ENCODE measurements around the gene SHCBP1.

Gene SHCBP1

DNA sequence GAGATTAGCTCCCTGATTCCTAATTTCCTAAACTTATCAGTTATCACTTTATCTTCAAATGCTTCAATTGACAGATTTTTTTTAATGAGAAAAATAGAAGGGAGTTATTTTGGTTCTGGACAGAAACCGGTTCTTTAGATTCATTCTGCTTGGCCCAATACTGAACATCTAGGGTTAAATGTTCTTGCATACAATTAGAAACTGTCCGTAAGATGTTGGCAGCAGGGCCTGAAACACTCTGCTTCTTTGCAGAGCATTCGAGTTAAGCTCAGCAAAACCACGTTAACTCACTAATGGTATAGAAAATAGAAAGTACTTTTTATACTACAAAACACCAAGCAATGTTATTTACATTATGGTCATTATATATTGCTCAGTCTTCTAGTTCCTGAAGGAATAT is 7.2 kb downstream of the SHCBP1 start:
- no peaks in the 10 kb centered on the region for H3K27me3 ChIP-seq (ENCODE audit: insufficient read depth, low read length)
- peaks cover 27% of the 10 kb centered on the region for H3K36me3 ChIP-seq (ENCODE audit: insufficient read depth, low read length)
- peaks cover 6% of the 10 kb centered on the region for H3K4me1 ChIP-seq (ENCODE audit: control insufficient read depth, insufficient read depth, low read length, unreplicated experiment)
- no peak overlapping the region for H3K4me3 ChIP-seq (ENCODE audit: low read depth, low read length)
- H3K27ac ChIP-seq (ENCODE audit: low read depth, low read length), result no peak overlapping the region
- no peak overlapping the region for H2AFZ ChIP-seq (ENCODE audit: low read length, unreplicated experiment)
- peaks cover 49% of the 10 kb centered on the region for H3K79me2 ChIP-seq (ENCODE audit: control insufficient read depth, insufficient read depth, low read length, unreplicated experiment)

DNA sequence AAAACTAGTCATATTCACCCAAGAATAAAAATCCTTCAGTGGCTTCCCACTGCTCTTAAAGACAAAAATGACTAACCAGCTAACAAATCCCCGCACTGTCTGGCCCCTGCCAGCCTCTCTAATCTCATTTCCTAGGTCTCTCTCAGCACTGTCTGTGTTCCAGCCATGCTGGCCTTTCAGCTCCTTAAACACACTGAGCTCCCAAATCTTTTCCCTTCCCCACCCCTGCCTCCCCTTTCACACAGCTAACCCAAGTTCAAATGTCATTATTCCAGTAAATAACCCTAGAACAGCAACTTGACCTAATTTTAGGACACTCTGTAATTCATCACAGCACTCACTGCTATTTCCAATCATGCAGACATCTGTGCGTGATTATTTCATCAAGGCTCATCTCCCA is 7.8 kb downstream of the SHCBP1 start:
- Histone ChIP-seq H3K4me3 (ENCODE audit: low read depth, low read length) (no peak overlapping the region), H2AFZ (ENCODE audit: low read length, unreplicated experiment) (peak overlapping the region; percentile 34), H3K79me2 (ENCODE audit: control insufficient read depth, insufficient read depth, low read length, unreplicated experiment) (peaks cover 43% of the 10 kb centered on the region), H3K4me1 (ENCODE audit: control insufficient read depth, insufficient read depth, low read length, unreplicated experiment) (peaks cover 6% of the 10 kb centered on the region), H3K36me3 (ENCODE audit: insufficient read depth, low read length) (peaks cover 27% of the 10 kb centered on the region), H3K27ac (ENCODE audit: low read depth, low read length) (no peak overlapping the region), H3K27me3 (ENCODE audit: insufficient read depth, low read length) (no peaks in the 10 kb centered on the region)

DNA sequence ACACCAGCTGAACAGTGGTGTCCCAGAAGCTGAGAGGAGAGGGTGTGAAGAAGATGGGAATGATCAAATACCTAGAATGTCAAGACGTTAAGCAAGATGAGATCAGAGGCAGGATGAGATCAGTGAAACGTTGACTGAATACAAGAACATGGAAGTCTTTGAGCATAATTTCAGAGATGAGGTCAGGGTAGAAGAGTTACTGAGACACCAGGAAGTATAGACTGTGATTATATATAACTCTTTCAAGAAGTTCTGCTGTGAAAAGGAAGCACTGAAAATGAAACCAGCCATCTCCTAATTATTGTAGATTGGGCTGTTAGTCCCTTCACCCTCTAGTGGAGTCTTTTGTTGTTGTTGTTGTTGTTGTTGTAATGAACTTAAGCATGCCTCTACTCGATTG is 9.1 kb downstream of the SHCBP1 start:
- peak overlapping the region; percentile 3 for H2AFZ ChIP-seq (ENCODE audit: low read length, unreplicated experiment)
- no peak overlapping the region for H3K27ac ChIP-seq (ENCODE audit: low read depth, low read length)
- peaks cover 6% of the 10 kb centered on the region for H3K4me1 ChIP-seq (ENCODE audit: control insufficient read depth, insufficient read depth, low read length, unreplicated experiment)
- no peaks in the 10 kb centered on the region for H3K27me3 ChIP-seq (ENCODE audit: insufficient read depth, low read length)
- H3K36me3 ChIP-seq (ENCODE audit: insufficient read depth, low read length), result peaks cover 21% of the 10 kb centered on the region
- no peak overlapping the region for H3K4me3 ChIP-seq (ENCODE audit: low read depth, low read length)
- peaks cover 34% of the 10 kb centered on the region for H3K79me2 ChIP-seq (ENCODE audit: control insufficient read depth, insufficient read depth, low read length, unreplicated experiment)

DNA sequence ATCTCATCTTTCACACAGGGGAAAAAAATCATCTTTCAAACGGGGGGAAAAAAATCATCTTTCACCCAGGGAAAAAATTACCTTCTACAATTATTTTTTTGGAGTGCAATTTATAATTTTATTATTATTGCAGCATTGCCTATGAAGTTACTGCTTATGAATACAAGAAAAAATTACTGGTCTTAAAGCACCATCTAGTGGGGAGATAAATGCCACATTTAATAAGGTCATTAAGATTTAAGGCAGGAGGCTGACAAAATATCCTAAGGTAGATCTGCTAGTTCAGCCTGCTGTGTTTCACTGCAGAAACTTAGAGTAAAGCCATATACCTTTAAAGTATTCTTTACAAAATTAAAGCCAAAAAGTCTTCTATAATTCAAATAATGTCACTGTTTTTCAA is 13.7 kb downstream of the SHCBP1 start:
- peaks cover 13% of the 10 kb centered on the region for H3K79me2 ChIP-seq (ENCODE audit: control insufficient read depth, insufficient read depth, low read length, unreplicated experiment)
- no peak overlapping the region for H3K27ac ChIP-seq (ENCODE audit: low read depth, low read length)

DNA sequence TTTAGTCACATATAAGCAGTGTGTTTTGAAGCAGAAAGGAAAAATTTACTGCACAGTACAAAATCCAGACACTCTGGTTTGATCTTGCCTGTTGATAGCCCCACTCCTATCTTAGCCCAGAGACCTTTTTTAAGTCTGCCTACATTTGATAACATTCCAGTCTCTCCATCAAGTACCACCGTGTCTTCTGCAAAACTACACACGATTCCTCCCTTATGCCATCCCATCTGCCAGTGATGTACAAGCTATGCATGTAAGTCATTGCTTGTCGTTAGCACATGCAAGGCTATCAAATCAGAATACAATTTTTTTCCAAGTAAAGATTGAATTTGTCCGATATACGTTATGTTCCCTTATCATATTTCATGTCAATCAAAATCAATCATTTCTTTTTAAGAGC is 14.9 kb downstream of the SHCBP1 start:
- H3K4me3 ChIP-seq (ENCODE audit: low read depth, low read length), result no peak overlapping the region
- no peaks in the 10 kb centered on the region for H3K4me1 ChIP-seq (ENCODE audit: control insufficient read depth, insufficient read depth, low read length, unreplicated experiment)
- no peaks in the 10 kb centered on the region for H3K27me3 ChIP-seq (ENCODE audit: insufficient read depth, low read length)
- peaks cover 4% of the 10 kb centered on the region for H3K79me2 ChIP-seq (ENCODE audit: control insufficient read depth, insufficient read depth, low read length, unreplicated experiment)
- H3K36me3 ChIP-seq (ENCODE audit: insufficient read depth, low read length), result peaks cover 23% of the 10 kb centered on the region
- no peak overlapping the region for H3K27ac ChIP-seq (ENCODE audit: low read depth, low read length)
- H2AFZ ChIP-seq (ENCODE audit: low read length, unreplicated experiment), result no peak overlapping the region

More for the DNA sequence above, 13.7 kb downstream of the SHCBP1 start:
- Histone ChIP-seq H3K27me3 (ENCODE audit: insufficient read depth, low read length) (no peaks in the 10 kb centered on the region), H3K4me1 (ENCODE audit: control insufficient read depth, insufficient read depth, low read length, unreplicated experiment) (no peaks in the 10 kb centered on the region), H3K4me3 (ENCODE audit: low read depth, low read length) (no peak overlapping the region), H3K36me3 (ENCODE audit: insufficient read depth, low read length) (peaks cover 18% of the 10 kb centered on the region), H2AFZ (ENCODE audit: low read length, unreplicated experiment) (no peak overlapping the region)

DNA sequence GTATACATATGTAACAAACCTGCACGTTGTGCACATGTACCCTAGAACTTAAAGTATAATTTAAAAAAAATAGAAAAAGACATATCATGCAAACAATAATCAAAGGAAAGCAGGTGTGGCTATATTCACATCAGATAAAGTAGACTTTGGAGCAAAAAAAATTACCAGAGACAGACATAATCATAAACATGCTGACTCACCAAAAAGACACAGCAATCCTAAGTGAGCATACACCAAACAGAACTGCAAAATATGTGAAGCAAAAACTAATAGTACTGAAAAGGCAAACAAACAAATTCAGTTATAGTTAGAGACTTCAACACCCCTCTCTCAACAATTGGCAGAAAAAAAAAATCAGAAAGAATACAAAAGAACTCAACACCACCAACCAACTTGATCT is 29.9 kb downstream of the SHCBP1 start:
- Histone ChIP-seq H3K4me3 (ENCODE audit: low read depth, low read length) (no peak overlapping the region), H3K79me2 (ENCODE audit: control insufficient read depth, insufficient read depth, low read length, unreplicated experiment) (peaks cover 31% of the 10 kb centered on the region), H3K27ac (ENCODE audit: low read depth, low read length) (no peak overlapping the region), H3K36me3 (ENCODE audit: insufficient read depth, low read length) (peaks cover 27% of the 10 kb centered on the region), H3K4me1 (ENCODE audit: control insufficient read depth, insufficient read depth, low read length, unreplicated experiment) (no peaks in the 10 kb centered on the region), H2AFZ (ENCODE audit: low read length, unreplicated experiment) (no peak overlapping the region), H3K27me3 (ENCODE audit: insufficient read depth, low read length) (no peaks in the 10 kb centered on the region)

DNA sequence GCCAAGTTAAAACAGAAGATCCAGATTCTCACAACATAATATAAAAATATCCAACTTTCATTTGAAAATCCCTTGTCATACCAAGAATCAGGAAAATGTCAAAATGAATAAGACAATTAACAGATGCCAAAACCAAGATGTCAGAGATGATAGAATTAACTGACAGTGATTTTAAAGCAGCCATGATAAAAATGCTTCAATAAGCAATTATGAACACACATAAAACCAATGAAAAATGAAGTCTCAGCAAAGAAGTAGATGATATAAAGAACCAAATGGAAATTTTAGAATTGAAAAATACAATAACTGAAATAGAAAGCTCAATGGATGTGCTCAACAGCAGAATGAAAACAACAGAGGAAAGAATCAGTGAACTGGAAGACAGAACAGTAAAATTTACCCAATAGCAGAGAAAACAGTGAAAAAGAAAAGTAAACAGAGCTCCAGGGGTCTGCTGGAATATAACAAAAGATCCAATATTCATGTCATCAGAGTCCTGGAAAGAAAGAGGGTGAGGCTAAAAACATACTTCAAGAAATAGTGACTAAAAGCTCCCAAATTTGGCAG is 35.1 kb downstream of the SHCBP1 start:
- Histone ChIP-seq H3K4me1 (ENCODE audit: control insufficient read depth, insufficient read depth, low read length, unreplicated experiment) (no peaks in the 10 kb centered on the region), H3K36me3 (ENCODE audit: insufficient read depth, low read length) (peaks cover 35% of the 10 kb centered on the region), H3K4me3 (ENCODE audit: low read depth, low read length) (no peak overlapping the region), H2AFZ (ENCODE audit: low read length, unreplicated experiment) (no peak overlapping the region), H3K27ac (ENCODE audit: low read depth, low read length) (no peak overlapping the region), H3K27me3 (ENCODE audit: insufficient read depth, low read length) (no peaks in the 10 kb centered on the region), H3K79me2 (ENCODE audit: control insufficient read depth, insufficient read depth, low read length, unreplicated experiment) (peaks cover 35% of the 10 kb centered on the region)

DNA sequence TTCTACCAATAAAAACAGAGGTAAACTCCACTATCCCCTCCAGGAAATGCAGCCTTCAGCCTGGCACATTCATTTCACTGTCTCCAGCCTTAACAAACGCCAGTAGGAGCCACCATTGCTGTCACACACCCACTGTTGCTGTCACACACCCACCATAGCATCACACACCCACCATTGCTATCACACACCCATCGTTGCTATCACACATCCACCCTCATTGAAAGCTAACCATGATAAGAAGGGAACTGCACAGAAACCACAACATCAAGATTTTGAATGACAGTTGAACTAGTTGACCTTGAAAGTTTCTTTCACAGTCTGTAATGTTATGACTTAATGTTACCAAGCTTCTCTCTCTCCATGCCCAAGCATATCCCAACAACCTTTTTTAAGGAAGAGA is 38.1 kb downstream of the SHCBP1 start:
- no peaks in the 10 kb centered on the region for H3K27me3 ChIP-seq (ENCODE audit: insufficient read depth, low read length)
- no peak overlapping the region for H3K4me3 ChIP-seq (ENCODE audit: low read depth, low read length)
- peaks cover 35% of the 10 kb centered on the region for H3K36me3 ChIP-seq (ENCODE audit: insufficient read depth, low read length)

DNA sequence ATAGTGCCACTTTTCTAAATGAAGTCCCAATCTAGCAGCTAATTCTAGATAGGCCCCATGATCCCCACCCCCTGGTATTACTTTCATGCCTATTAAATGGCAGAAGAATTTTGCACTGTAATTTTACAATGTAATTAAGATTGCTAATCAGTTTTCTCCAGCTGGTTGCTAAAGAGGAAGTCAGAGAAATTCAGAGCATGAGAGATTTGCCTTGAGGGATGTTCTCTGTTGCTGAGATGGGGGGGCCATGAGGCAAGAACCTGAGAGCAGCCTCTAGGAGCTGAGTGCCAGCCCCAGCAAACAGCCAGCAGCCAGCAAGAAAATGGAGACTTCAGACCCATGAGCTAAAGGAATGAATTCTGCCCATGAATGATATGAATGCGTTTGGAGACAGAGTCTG is 38.9 kb downstream of the SHCBP1 start:
- Histone ChIP-seq H3K36me3 (ENCODE audit: insufficient read depth, low read length) (peaks cover 33% of the 10 kb centered on the region), H3K27ac (ENCODE audit: low read depth, low read length) (no peak overlapping the region), H3K27me3 (ENCODE audit: insufficient read depth, low read length) (no peaks in the 10 kb centered on the region), H3K4me1 (ENCODE audit: control insufficient read depth, insufficient read depth, low read length, unreplicated experiment) (no peaks in the 10 kb centered on the region), H2AFZ (ENCODE audit: low read length, unreplicated experiment) (no peak overlapping the region), H3K4me3 (ENCODE audit: low read depth, low read length) (no peak overlapping the region), H3K79me2 (ENCODE audit: control insufficient read depth, insufficient read depth, low read length, unreplicated experiment) (peaks cover 28% of the 10 kb centered on the region)

More for the DNA sequence above, 38.1 kb downstream of the SHCBP1 start:
- no peak overlapping the region for H2AFZ ChIP-seq (ENCODE audit: low read length, unreplicated experiment)
- H3K27ac ChIP-seq (ENCODE audit: low read depth, low read length), result no peak overlapping the region
- H3K4me1 ChIP-seq (ENCODE audit: control insufficient read depth, insufficient read depth, low read length, unreplicated experiment), result no peaks in the 10 kb centered on the region
- H3K79me2 ChIP-seq (ENCODE audit: control insufficient read depth, insufficient read depth, low read length, unreplicated experiment), result peaks cover 32% of the 10 kb centered on the region

DNA sequence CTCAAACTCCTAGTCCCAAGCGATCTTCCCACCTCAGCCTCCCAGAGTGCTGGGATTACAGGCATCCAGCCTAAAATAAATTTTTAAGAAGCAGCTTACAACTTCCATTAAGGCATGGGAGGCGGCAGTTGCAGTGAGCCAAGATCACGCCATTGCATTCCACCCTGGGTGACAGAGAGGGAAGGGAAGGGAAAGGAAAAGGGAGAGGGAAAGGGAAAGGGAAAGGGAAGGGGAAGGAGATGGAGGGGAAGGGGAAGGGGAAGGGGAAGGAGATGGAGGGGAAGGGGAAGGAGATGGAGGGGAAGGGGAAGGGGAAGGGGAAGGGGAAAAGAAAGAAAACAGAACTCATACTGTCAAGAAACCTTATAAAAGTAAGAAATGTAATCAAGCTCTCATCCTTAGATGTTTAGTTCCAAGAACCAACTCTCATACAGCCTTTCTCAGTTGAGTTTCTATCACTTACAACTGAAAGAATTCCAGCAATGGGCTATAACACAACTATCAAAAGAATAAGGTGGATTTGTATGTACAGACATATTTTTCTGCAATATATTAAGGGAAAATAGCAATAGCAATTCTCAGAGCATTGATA is 43.1 kb downstream of the SHCBP1 start:
- no peak overlapping the region for H2AFZ ChIP-seq (ENCODE audit: low read length, unreplicated experiment)
- H3K36me3 ChIP-seq (ENCODE audit: insufficient read depth, low read length), result peaks cover 10% of the 10 kb centered on the region; the same call in 1 of the 2 replicates
- H3K4me1 ChIP-seq (ENCODE audit: control insufficient read depth, insufficient read depth, low read length, unreplicated experiment), result peaks cover 8% of the 10 kb centered on the region
- H3K27ac ChIP-seq (ENCODE audit: low read depth, low read length), result no peak overlapping the region
- H3K79me2 ChIP-seq (ENCODE audit: control insufficient read depth, insufficient read depth, low read length, unreplicated experiment), result no peaks in the 10 kb centered on the region
- no peak overlapping the region for H3K4me3 ChIP-seq (ENCODE audit: low read depth, low read length)
- no peaks in the 10 kb centered on the region for H3K27me3 ChIP-seq (ENCODE audit: insufficient read depth, low read length)

DNA sequence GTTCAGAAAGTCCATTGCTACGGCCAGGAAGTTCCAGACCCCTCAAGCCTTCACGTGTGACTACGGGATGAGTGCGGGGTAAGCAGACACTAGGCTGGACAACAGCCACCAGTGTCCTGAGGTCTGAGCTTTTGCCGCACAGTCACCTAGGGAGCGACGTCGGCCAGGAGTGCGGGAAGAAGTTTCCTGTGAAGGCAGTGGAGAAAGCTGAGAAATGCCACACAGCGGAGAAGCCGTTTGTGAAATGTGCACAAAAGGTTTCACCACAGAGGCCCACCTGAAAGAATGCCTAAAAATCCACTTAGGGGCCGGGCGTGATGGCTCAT is 47.4 kb downstream of the SHCBP1 start:
- Histone ChIP-seq H3K79me2 (ENCODE audit: control insufficient read depth, insufficient read depth, low read length, unreplicated experiment) (no peaks in the 10 kb centered on the region), H2AFZ (ENCODE audit: low read length, unreplicated experiment) (no peak overlapping the region), H3K36me3 (ENCODE audit: insufficient read depth, low read length) (no peaks in the 10 kb centered on the region), H3K27ac (ENCODE audit: low read depth, low read length) (no peak overlapping the region), H3K4me1 (ENCODE audit: control insufficient read depth, insufficient read depth, low read length, unreplicated experiment) (peaks cover 8% of the 10 kb centered on the region), H3K4me3 (ENCODE audit: low read depth, low read length) (peak overlapping the region; percentile 25; the same call in 1 of the 2 replicates), H3K27me3 (ENCODE audit: insufficient read depth, low read length) (no peaks in the 10 kb centered on the region)
